ENCODE data around the gene EDRF1.
A peak's percentile ranks its signal among the peaks of the same experiment; 100 is the strongest.
"Not testable (repeated sequence)": the region's sequence is repeated elsewhere in the genome, so short reads cannot be mapped to it uniquely, and the experiment has no call there.

The EDRF1 gene

GRCh38 chr10:125719173-125720001, at the start of gene EDRF1:
Gene EDRF1 (plus strand): TSS chr10:125719709. CDS start chr10:125719808, 99 bp downstream.
- peak; percentile 98 for DNase-seq (ENCODE audit: low read depth)

- no peak for DNase-seq (ENCODE audit: low read depth)
Measured at GRCh38 chr10:125672884-125673283, 46.6 kb upstream of the EDRF1 start.

GRCh38 chr10:125679436-125679835, 40.1 kb upstream of the EDRF1 start:
- no peak for DNase-seq (ENCODE audit: low read depth)

- DNase-seq (ENCODE audit: low read depth) = no peak
Measured at GRCh38 chr10:125683063-125683462, 36.4 kb upstream of the EDRF1 start, which contains the start of gene TEX36. Gene TEX36 (minus strand): TSS chr10:125683163. CDS start chr10:125682989, 174 bp downstream.

GRCh38 chr10:125683821-125684220, 35.7 kb upstream of the EDRF1 start:
- no peak for DNase-seq (ENCODE audit: low read depth)

- no peak for DNase-seq (ENCODE audit: low read depth)
Measured at GRCh38 chr10:125684581-125684980, 34.9 kb upstream of the EDRF1 start.

GRCh38 chr10:125687507-125688185, 31.9 kb upstream of the EDRF1 start:
- no peak for DNase-seq (ENCODE audit: low read depth)

- no peak for DNase-seq (ENCODE audit: low read depth)
Measured at GRCh38 chr10:125689955-125690569, 29.4 kb upstream of the EDRF1 start.

GRCh38 chr10:125691160-125691981, 28.1 kb upstream of the EDRF1 start:
- no peak for DNase-seq (ENCODE audit: low read depth)

GRCh38 chr10:125692196-125692595, 27.3 kb upstream of the EDRF1 start:
- DNase-seq (ENCODE audit: low read depth) = no peak

GRCh38 chr10:125692601-125693523, 26.6 kb upstream of the EDRF1 start:
- no peak for DNase-seq (ENCODE audit: low read depth)

- no peak for DNase-seq (ENCODE audit: low read depth)
Measured at GRCh38 chr10:125693524-125693847, 26.0 kb upstream of the EDRF1 start.

- DNase-seq (ENCODE audit: low read depth) = no peak
Measured at GRCh38 chr10:125694883-125695282, 24.6 kb upstream of the EDRF1 start.

GRCh38 chr10:125696884-125697283, 22.6 kb upstream of the EDRF1 start:
- not testable (repeated sequence) for DNase-seq (ENCODE audit: low read depth)

GRCh38 chr10:125698481-125698998, 21.0 kb upstream of the EDRF1 start:
- no peak for DNase-seq (ENCODE audit: low read depth)

GRCh38 chr10:125699562-125700143, 19.9 kb upstream of the EDRF1 start:
- no peak for DNase-seq (ENCODE audit: low read depth)

- DNase-seq (ENCODE audit: low read depth) = no peak
Measured at GRCh38 chr10:125700355-125700911, 19.1 kb upstream of the EDRF1 start.

- no peak for DNase-seq (ENCODE audit: low read depth)
Measured at GRCh38 chr10:125707541-125708468, 11.7 kb upstream of the EDRF1 start.

- no peak for DNase-seq (ENCODE audit: low read depth)
Measured at GRCh38 chr10:125708971-125709503, 10.5 kb upstream of the EDRF1 start.
